Measurements from ENCODE around the gene GGA2.

Gene GGA2

DNA sequence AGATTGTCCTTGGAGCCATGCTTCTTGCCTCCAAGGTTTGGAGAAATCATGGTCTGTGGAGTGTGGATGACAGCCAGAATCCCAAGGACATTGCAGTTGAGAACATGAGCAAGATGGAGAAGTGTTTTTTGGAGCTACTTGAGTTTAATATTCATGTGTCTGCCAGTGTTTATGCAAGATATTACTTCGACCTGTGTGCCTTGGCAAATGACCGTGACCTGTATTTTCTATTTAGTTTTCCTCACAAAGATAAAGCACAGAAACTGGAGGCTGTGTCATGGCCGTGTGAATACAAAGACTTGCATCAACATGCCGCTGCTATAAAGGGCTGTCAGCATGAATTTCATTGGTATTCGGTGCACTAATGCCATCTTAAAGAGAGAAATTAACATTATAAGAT is 9.0 kb downstream of the GGA2 start:
- H3K27ac ChIP-seq (ENCODE audit: low read depth, low read length), result no peak overlapping the region
- peaks cover 35% of the 10 kb centered on the region for H3K4me1 ChIP-seq (ENCODE audit: control insufficient read depth, insufficient read depth, low read length)
- no peaks in the 10 kb centered on the region for H3K27me3 ChIP-seq (ENCODE audit: control insufficient read depth, insufficient read depth, low read length)
- H3K9ac ChIP-seq (ENCODE audit: low read depth, low read length), result no peak overlapping the region
- no peaks in the 10 kb centered on the region for H3K9me3 ChIP-seq (ENCODE audit: control insufficient read depth, insufficient read depth, low read length)
- no peak overlapping the region for H3K4me3 ChIP-seq (ENCODE audit: low read depth, low read length)
- peaks cover 21% of the 10 kb centered on the region for H3K36me3 ChIP-seq (ENCODE audit: control insufficient read depth, insufficient read depth, low read length)

DNA sequence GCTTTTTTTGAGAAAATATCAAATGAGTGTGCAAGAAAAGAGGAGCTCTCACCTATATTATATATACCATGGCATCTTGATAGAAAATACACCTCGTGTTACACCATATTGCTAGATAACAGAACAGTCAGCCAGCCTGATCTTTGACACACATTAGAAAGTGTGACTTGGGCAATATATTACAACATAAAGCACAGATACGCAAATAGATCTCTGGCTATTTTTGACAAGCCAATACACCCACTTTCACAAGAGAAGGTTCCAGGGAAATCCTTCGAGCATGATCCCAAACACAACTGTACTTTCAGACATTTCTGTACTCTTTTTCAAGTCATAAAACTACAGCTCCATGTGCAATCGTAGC is 9.4 kb downstream of the GGA2 start:
- no peaks in the 10 kb centered on the region for H3K27me3 ChIP-seq (ENCODE audit: control insufficient read depth, insufficient read depth, low read length)
- H3K4me1 ChIP-seq (ENCODE audit: control insufficient read depth, insufficient read depth, low read length), result peaks cover 30% of the 10 kb centered on the region
- H3K27ac ChIP-seq (ENCODE audit: low read depth, low read length), result no peak overlapping the region

DNA sequence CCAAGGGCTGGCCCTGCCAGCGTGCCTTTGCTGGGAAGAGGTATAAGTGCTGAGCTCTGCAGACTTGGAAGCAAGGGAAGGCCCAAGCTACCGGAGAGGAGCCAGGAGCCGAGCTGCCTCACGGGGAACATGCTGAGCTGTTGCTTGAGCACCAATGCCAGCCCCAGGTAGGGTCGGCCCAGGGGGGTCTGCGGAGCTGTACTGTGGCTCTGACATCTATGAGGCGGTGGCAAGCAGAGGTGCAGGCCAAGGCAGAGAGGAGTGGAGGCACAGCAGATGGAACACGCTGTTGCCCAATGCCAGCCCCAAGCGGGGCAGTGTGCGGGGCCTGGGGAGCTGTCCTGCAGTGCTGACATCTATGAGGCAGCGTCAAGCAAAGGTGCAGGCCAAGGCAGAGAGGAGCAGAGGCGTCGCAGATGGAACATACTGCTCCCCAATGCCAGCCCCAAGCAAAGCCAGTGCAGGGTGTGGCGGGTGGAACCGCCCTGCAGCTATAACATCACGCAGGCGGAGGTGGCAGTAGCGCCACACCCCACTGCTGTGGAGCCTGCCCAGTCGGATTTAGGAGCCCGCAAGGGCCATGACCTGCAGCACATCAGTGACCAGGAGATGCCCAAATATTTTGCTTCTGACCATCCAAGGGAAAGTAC is 10.0 kb downstream of the GGA2 start:
- H3K4me1 ChIP-seq (ENCODE audit: control insufficient read depth, insufficient read depth, low read length), result peaks cover 28% of the 10 kb centered on the region
- peaks cover 25% of the 10 kb centered on the region for H3K36me3 ChIP-seq (ENCODE audit: control insufficient read depth, insufficient read depth, low read length)
- no peak overlapping the region for H3K9ac ChIP-seq (ENCODE audit: low read depth, low read length)
- no peak overlapping the region for H3K27ac ChIP-seq (ENCODE audit: low read depth, low read length)
- no peaks in the 10 kb centered on the region for H3K27me3 ChIP-seq (ENCODE audit: control insufficient read depth, insufficient read depth, low read length)
- H3K4me3 ChIP-seq (ENCODE audit: low read depth, low read length), result no peak overlapping the region
- no peaks in the 10 kb centered on the region for H3K9me3 ChIP-seq (ENCODE audit: control insufficient read depth, insufficient read depth, low read length)

More for the DNA sequence above, 9.4 kb downstream of the GGA2 start:
- peaks cover 20% of the 10 kb centered on the region for H3K36me3 ChIP-seq (ENCODE audit: control insufficient read depth, insufficient read depth, low read length)
- no peaks in the 10 kb centered on the region for H3K9me3 ChIP-seq (ENCODE audit: control insufficient read depth, insufficient read depth, low read length)
- no peak overlapping the region for H3K4me3 ChIP-seq (ENCODE audit: low read depth, low read length)
- H3K9ac ChIP-seq (ENCODE audit: low read depth, low read length), result no peak overlapping the region

DNA sequence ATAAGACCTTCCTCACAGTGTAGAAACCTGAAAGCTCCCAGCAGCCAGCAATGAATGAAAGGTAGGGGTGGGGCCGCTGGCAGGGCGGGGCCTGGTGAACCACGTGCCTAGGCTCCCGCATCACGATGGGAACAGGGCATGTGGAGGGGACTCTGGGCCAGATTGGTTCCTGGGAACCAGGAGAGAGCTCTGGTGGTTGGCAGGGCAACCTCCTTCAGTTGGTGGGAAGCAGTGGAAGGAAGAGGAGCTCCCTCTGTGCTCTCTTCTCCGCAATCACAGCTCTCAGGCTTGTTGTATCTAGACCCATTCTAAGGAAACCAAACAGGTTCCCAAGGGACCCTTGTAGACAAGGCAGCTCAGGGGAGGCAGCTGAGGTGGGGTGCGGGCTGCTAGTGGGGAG is 10.5 kb downstream of the GGA2 start:
- peaks cover 23% of the 10 kb centered on the region for H3K4me1 ChIP-seq (ENCODE audit: control insufficient read depth, insufficient read depth, low read length)
- no peaks in the 10 kb centered on the region for H3K9me3 ChIP-seq (ENCODE audit: control insufficient read depth, insufficient read depth, low read length)
- no peaks in the 10 kb centered on the region for H3K27me3 ChIP-seq (ENCODE audit: control insufficient read depth, insufficient read depth, low read length)
- no peak overlapping the region for H3K9ac ChIP-seq (ENCODE audit: low read depth, low read length)
- H3K27ac ChIP-seq (ENCODE audit: low read depth, low read length), result no peak overlapping the region
- peaks cover 30% of the 10 kb centered on the region for H3K36me3 ChIP-seq (ENCODE audit: control insufficient read depth, insufficient read depth, low read length)
- H3K4me3 ChIP-seq (ENCODE audit: low read depth, low read length), result no peak overlapping the region

DNA sequence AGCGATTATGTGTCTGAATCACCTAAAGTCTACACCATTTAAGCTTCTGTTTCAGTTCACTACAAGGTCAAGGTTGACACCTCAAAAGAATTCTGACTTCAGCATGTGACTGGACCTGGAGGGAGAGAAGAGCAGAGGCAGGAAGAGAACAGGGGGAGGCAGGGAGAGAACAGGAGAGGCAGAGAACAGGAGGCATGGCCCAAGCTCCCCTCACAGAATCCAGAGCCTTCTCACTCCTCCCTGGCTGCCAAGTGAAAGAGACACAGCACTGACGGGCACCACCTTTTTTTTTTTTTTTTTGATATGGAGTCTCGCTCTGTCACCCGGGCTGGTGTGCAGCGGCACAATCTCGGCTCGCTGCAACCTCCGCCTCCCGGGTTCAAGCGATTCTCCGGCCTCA is 11.4 kb downstream of the GGA2 start:
- peaks cover 38% of the 10 kb centered on the region for H3K36me3 ChIP-seq (ENCODE audit: control insufficient read depth, insufficient read depth, low read length)
- no peak overlapping the region for H3K9ac ChIP-seq (ENCODE audit: low read depth, low read length)
- no peaks in the 10 kb centered on the region for H3K9me3 ChIP-seq (ENCODE audit: control insufficient read depth, insufficient read depth, low read length)
- no peak overlapping the region for H3K4me3 ChIP-seq (ENCODE audit: low read depth, low read length)
- peaks cover 19% of the 10 kb centered on the region for H3K4me1 ChIP-seq (ENCODE audit: control insufficient read depth, insufficient read depth, low read length)
- no peaks in the 10 kb centered on the region for H3K27me3 ChIP-seq (ENCODE audit: control insufficient read depth, insufficient read depth, low read length)
- no peak overlapping the region for H3K27ac ChIP-seq (ENCODE audit: low read depth, low read length)

DNA sequence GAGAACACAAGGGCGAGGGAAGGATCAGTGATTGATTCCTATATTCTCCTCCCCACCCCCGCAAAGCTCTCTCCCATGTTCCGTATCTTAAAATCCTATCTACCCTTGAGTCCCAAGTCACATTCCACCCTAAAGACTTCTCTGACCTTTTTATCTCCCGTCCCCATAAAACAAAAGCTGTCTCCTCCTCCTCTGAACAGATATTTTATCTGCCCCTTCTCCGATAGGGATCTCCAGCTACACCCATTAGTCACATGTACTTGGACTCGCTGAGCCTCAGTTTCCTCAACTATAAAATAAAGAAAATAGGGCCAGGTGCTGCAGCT is 12.8 kb downstream of the GGA2 start:
- H3K4me3 ChIP-seq (ENCODE audit: low read depth, low read length), result no peak overlapping the region
- peaks cover 14% of the 10 kb centered on the region for H3K4me1 ChIP-seq (ENCODE audit: control insufficient read depth, insufficient read depth, low read length)
- peaks cover 49% of the 10 kb centered on the region for H3K36me3 ChIP-seq (ENCODE audit: control insufficient read depth, insufficient read depth, low read length)
- no peak overlapping the region for H3K27ac ChIP-seq (ENCODE audit: low read depth, low read length)
- no peak overlapping the region for H3K9ac ChIP-seq (ENCODE audit: low read depth, low read length)
- H3K9me3 ChIP-seq (ENCODE audit: control insufficient read depth, insufficient read depth, low read length), result no peaks in the 10 kb centered on the region
- no peaks in the 10 kb centered on the region for H3K27me3 ChIP-seq (ENCODE audit: control insufficient read depth, insufficient read depth, low read length)

DNA sequence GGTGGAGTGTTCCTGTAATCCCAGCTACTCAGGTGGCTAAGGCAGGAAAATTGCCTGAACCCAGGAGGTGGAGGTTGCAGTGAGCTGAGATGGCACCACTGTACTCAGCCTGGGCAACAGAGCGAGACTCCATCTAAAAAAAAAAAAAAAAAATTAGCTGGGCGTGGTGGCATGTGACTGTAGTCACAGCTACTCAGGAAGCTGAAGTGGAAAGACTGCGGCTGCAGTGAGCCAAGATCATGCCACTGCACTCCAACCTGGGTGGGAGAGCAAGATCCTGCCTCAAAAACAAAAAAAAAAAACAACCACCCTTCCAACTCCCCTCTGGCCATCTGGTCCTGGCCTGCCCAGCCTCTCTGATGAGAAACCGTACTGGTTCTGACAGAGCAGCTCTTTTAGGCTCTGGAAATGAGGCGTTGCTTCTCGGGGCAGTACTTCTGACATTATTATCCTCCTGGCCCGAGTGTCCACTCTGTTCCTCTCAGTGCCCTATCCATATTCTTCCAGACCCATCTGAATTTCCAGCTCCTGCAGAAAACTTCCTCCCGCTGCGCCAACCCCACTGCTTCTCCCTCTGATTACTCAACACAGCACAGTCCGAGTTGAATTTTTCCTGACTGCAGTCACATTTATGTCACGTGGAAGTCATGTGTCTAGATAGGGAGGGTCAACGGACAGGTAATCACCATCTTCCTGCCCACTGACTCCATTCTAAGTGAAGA is 13.3 kb downstream of the GGA2 start:
- Histone ChIP-seq H3K36me3 (ENCODE audit: control insufficient read depth, insufficient read depth, low read length) (peaks cover 49% of the 10 kb centered on the region), H3K27me3 (ENCODE audit: control insufficient read depth, insufficient read depth, low read length) (no peaks in the 10 kb centered on the region), H3K4me1 (ENCODE audit: control insufficient read depth, insufficient read depth, low read length) (peaks cover 10% of the 10 kb centered on the region; the same call in 1 of the 2 replicates), H3K27ac (ENCODE audit: low read depth, low read length) (no peak overlapping the region), H3K9me3 (ENCODE audit: control insufficient read depth, insufficient read depth, low read length) (no peaks in the 10 kb centered on the region), H3K4me3 (ENCODE audit: low read depth, low read length) (no peak overlapping the region), H3K9ac (ENCODE audit: low read depth, low read length) (no peak overlapping the region)

DNA sequence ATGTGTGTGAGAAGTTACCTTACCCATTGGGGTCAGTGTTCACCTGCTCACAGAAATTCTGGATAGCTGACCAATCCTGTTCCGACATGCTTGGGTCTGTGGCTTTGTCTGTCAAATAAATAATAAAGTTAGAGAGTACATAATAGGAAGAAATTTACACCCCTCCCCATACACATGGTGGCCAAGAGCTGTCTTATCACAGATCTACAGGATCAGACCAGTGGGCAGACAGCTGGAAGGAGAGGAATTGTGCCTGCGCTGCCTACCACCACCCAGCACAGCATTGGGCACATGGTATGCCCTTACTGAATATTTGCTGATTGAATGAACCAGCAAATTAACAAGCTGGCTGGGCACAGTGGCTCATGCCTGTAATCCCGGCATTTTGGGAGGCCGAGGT is 14.6 kb downstream of the GGA2 start:
- H3K9ac ChIP-seq (ENCODE audit: low read depth, low read length), result no peak overlapping the region
- no peak overlapping the region for H3K4me3 ChIP-seq (ENCODE audit: low read depth, low read length)
- H3K9me3 ChIP-seq (ENCODE audit: control insufficient read depth, insufficient read depth, low read length), result no peaks in the 10 kb centered on the region
- peaks cover 5% of the 10 kb centered on the region; the same call in 1 of the 2 replicates for H3K4me1 ChIP-seq (ENCODE audit: control insufficient read depth, insufficient read depth, low read length)
- H3K27me3 ChIP-seq (ENCODE audit: control insufficient read depth, insufficient read depth, low read length), result no peaks in the 10 kb centered on the region
- H3K36me3 ChIP-seq (ENCODE audit: control insufficient read depth, insufficient read depth, low read length), result peaks cover 51% of the 10 kb centered on the region
- no peak overlapping the region for H3K27ac ChIP-seq (ENCODE audit: low read depth, low read length)

DNA sequence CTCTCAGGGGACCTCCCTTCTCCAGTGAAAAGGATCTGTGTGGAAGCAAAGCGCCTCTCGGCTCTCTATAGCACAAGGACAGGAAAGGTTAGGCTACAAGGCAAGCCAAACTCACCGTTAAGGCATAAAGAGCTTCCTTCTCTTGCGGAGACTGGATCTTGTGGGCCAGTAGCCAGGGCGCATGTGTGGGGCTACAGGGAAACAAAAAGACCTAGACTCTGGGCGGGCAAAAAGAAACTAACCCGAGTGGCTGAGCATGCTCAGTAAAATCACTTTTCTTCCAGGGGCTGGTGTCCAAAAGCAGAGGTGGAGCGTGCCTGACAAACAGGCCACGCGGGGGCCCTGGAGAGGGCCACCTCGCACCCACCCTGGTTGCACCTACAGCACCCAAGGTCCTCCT is 16.1 kb downstream of the GGA2 start:
- no peak overlapping the region for H3K27ac ChIP-seq (ENCODE audit: low read depth, low read length)
- H3K9ac ChIP-seq (ENCODE audit: low read depth, low read length), result no peak overlapping the region
- peaks cover 66% of the 10 kb centered on the region for H3K36me3 ChIP-seq (ENCODE audit: control insufficient read depth, insufficient read depth, low read length)
- H3K9me3 ChIP-seq (ENCODE audit: control insufficient read depth, insufficient read depth, low read length), result no peaks in the 10 kb centered on the region
- H3K27me3 ChIP-seq (ENCODE audit: control insufficient read depth, insufficient read depth, low read length), result no peaks in the 10 kb centered on the region
- H3K4me1 ChIP-seq (ENCODE audit: control insufficient read depth, insufficient read depth, low read length), result no peaks in the 10 kb centered on the region
- H3K4me3 ChIP-seq (ENCODE audit: low read depth, low read length), result no peak overlapping the region

DNA sequence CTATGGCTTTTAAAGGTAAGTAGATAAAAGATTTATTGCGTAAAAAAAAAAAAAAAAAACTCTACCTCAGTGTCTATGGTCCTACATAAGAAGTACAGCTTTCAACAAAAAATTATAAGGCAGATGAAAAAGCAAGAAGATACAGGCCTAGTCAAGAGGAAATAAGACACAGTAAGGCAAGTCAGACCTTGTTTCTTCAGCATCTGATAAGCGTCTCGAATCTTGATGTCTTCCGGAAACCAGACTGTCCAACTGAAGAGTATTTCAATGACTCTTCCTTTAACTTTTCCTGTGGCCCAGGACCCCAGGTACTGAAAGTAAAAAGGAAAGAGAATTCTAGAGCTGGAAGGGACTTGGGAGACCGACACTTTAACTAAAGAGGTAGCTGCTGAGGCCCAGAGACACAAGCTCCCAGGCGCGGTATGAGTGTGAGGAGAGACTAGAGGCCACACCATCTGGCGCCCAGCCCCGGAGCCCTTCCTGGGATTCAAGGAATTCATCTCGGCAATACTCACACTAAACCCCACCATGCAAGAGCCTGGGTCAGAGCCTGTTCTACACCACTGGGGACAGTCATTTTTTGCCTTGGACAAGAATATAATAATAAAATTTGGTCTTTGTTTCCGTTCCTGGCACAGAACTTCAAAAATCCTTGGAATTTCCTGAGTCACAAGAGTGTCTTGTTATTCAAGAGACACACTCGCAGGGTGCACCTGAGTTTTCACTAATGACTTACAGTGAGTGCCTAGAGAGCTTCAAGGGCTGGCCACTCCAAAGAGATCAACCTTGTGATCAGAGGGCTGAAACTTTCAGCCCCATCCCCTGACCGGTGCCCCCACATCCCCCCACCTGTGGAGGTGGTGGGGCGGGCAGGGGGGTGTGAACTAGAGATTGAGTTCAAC is 18.6 kb downstream of the GGA2 start:
- H3K9me3 ChIP-seq (ENCODE audit: control insufficient read depth, insufficient read depth, low read length), result no peaks in the 10 kb centered on the region
- H3K36me3 ChIP-seq (ENCODE audit: control insufficient read depth, insufficient read depth, low read length), result peaks cover 89% of the 10 kb centered on the region
- H3K27me3 ChIP-seq (ENCODE audit: control insufficient read depth, insufficient read depth, low read length), result no peaks in the 10 kb centered on the region

DNA sequence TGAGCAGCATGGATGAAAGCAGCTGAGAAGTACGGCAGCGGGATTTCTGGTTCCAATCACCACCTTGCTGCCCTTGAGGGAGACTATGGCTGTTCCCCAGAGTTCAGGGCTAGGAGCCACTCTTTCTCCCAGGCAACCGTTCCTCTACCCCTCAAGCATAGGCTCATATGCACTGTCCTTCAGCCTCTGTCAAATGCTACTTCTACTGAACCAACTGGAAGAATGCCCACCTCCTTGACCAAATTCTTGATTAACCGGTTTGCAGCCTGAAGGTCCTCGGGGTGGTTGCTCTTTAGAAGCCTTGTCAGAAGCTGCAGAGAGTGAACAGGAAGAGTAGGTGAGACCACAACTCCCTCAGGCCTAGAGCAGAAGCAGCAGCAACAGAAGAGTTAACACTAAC is 23.8 kb downstream of the GGA2 start:
- no peak overlapping the region for H3K9ac ChIP-seq (ENCODE audit: low read depth, low read length)
- H3K4me3 ChIP-seq (ENCODE audit: low read depth, low read length), result no peak overlapping the region
- H3K36me3 ChIP-seq (ENCODE audit: control insufficient read depth, insufficient read depth, low read length), result peaks cover 96% of the 10 kb centered on the region
- no peaks in the 10 kb centered on the region for H3K9me3 ChIP-seq (ENCODE audit: control insufficient read depth, insufficient read depth, low read length)
- H3K27ac ChIP-seq (ENCODE audit: low read depth, low read length), result no peak overlapping the region
- H3K4me1 ChIP-seq (ENCODE audit: control insufficient read depth, insufficient read depth, low read length), result no peaks in the 10 kb centered on the region
- no peaks in the 10 kb centered on the region for H3K27me3 ChIP-seq (ENCODE audit: control insufficient read depth, insufficient read depth, low read length)

More for the DNA sequence above, 18.6 kb downstream of the GGA2 start:
- Histone ChIP-seq H3K27ac (ENCODE audit: low read depth, low read length) (no peak overlapping the region), H3K4me1 (ENCODE audit: control insufficient read depth, insufficient read depth, low read length) (no peaks in the 10 kb centered on the region), H3K4me3 (ENCODE audit: low read depth, low read length) (no peak overlapping the region), H3K9ac (ENCODE audit: low read depth, low read length) (no peak overlapping the region)
